COLO829 (cell line): Measurements from ENCODE around the gene ARL14.

ENCODE experiments used
- DNase-seq: peaks from one replicate; pipeline ENCODE4 v3.0.0; 2012; ENCODE audit warnings: low spot score

ARL14 gene

GRCh38 chr3:160722331-160722730 lies 45.4 kb downstream of the ARL14 start:
- DNase-seq = no peak

DNA sequence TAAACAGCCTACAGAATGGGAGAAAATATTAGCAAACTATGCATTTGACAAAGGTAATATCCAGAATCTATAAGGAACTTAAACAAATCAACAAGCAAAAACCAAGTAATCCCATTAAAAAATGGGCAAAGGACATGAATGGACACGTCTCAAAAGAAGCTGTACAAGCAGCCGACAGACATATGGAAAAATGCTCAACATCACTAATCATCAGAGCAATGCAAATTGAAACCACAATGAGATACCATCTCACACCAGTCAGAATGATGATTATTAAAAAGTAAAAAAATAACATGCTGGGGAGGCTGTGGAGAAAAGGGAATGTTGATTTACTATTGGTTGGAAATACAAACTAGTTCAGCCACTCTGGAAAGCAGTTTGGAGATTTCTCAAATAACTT lies 48.4 kb downstream of the ARL14 start:
- no peak for DNase-seq
